ENCODE results near the gene ATXN1. TPM values are rescaled to one million over a fixed set of nuclear protein-coding genes. Genes with fewer than 3 reads are reported as not detected.

ATXN1 gene
- polyA plus RNA-seq, 1 donor (not counting 4 experiments of a cell fraction or from before 2014, with no cell fraction given): 9.7 TPM

DNA sequence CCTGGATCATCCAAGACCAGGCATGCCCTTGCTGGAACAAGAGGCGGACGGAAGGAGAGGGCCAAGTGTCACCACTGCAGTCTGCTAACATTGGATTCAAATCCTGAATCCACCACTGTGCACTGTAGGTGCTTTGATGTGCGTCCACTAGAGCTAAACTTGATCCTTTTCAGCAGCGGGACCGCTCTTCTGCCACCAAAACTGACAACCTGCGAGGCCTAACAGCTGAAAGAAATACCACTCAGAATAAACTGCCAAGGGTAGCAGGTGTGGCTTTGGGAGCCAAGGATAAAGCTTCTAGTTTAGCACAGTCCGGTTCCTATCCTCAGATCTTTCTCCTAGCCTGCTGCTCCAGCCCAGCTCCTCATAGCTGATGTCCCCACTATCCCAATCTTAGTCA, 108.0 kb downstream of the ATXN1 start:
- H3K4me3 ChIP-seq (ENCODE audit: control insufficient read depth in 2 of 3, extremely low read depth in 1 of 3, insufficient read depth in 2 of 3, low read depth in 1 of 3, low read length in 3 of 3): no peak overlapping the region
- H3K9ac ChIP-seq (ENCODE audit: control insufficient read depth, extremely low read depth, insufficient read depth, low read length): no peak overlapping the region
- peaks cover 4 to 8% of the 10 kb centered on the region in 2 experiments for H3K36me3 ChIP-seq (ENCODE audit: control insufficient read depth in 2 of 2, extremely low read depth in 1 of 2, insufficient read depth in 2 of 2, low read length in 2 of 2)
- no peak overlapping the region for H3K27ac ChIP-seq (ENCODE audit: control insufficient read depth, insufficient read depth, low read length)
- no peaks in the 10 kb centered on the region for H3K27me3 ChIP-seq (ENCODE audit: control insufficient read depth, extremely low read depth, insufficient read depth, low read length)
- FAIRE-seq (no peak), DNase-seq (ENCODE audit: low read depth, low spot score) (no peak)
- TF ChIP-seq, protein P1, sequence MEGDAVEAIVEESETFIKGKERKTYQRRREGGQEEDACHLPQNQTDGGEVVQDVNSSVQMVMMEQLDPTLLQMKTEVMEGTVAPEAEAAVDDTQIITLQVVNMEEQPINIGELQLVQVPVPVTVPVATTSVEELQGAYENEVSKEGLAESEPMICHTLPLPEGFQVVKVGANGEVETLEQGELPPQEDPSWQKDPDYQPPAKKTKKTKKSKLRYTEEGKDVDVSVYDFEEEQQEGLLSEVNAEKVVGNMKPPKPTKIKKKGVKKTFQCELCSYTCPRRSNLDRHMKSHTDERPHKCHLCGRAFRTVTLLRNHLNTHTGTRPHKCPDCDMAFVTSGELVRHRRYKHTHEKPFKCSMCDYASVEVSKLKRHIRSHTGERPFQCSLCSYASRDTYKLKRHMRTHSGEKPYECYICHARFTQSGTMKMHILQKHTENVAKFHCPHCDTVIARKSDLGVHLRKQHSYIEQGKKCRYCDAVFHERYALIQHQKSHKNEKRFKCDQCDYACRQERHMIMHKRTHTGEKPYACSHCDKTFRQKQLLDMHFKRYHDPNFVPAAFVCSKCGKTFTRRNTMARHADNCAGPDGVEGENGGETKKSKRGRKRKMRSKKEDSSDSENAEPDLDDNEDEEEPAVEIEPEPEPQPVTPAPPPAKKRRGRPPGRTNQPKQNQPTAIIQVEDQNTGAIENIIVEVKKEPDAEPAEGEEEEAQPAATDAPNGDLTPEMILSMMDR (optimal IDR thresholded peaks at IDR 0.05 in 1 of 3, IDR thresholded peaks at IDR 0.05 in 1 of 3, conservative IDR thresholded peaks at IDR 0.05 in 1 of 3; ENCODE audit: extremely low read depth in 1 of 3, insufficient read depth in 2 of 3, low read length in 3 of 3): no peak
- no peak for TF ChIP-seq EZH2 (IDR thresholded peaks at IDR 0.05; ENCODE audit: low read length)
- dilution Hi-C loops (cut with MboI; ENCODE audit: extremely low pct_ligation_motif_present, low sequenced_read_pairs): no loop called here
- H3K4me2 ChIP-seq (ENCODE audit: control insufficient read depth, extremely low read depth, insufficient read depth, low read depth, low read length): peak overlapping the region; percentile 86
- H3K9me3 ChIP-seq (ENCODE audit: control insufficient read depth, low read depth, low read length): no peaks in the 10 kb centered on the region
- H3K79me2 ChIP-seq (ENCODE audit: control insufficient read depth, insufficient read depth, low read length): no peaks in the 10 kb centered on the region
- no peaks in the 10 kb centered on the region for H4K20me1 ChIP-seq (ENCODE audit: control insufficient read depth, extremely low read depth, insufficient read depth, low read length)
- H2AFZ ChIP-seq (ENCODE audit: control insufficient read depth, low read length): no peak overlapping the region
- peaks cover 2% of the 10 kb centered on the region for H3K9me1 ChIP-seq (ENCODE audit: control insufficient read depth, extremely low read depth, insufficient read depth, low read length)
- peaks cover 24% of the 10 kb centered on the region for H3K4me1 ChIP-seq (ENCODE audit: control insufficient read depth, extremely low read depth, insufficient read depth, low read length)

DNA sequence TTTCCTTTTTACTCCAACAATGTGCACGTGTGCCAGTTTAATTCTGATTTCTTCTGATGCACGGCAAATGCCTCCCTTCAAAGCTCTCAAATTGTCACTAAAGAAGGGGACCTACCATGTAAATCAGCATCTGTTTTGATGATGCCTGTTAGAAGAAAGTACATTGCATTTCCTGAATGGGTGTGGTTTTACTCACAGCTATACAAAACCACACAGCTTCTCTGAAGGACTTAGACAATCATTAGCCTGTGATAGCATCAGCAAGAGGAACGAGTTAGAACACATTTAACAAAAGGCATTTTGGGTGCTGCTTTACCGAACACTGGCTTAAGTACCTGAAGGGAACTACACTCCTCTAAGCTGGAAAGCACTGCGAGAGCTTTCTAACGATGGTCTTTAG, 109.4 kb downstream of the ATXN1 start:
- H3K4me3 ChIP-seq (ENCODE audit: control insufficient read depth in 2 of 3, extremely low read depth in 1 of 3, insufficient read depth in 2 of 3, low read depth in 1 of 3, low read length in 3 of 3): peak overlapping the region in 2 of 3 experiments; percentile 29 to 32
- peaks cover 24% of the 10 kb centered on the region for H3K4me1 ChIP-seq (ENCODE audit: control insufficient read depth, extremely low read depth, insufficient read depth, low read length)
- no peaks in the 10 kb centered on the region for H3K27me3 ChIP-seq (ENCODE audit: control insufficient read depth, extremely low read depth, insufficient read depth, low read length)
- H3K36me3 ChIP-seq (ENCODE audit: control insufficient read depth in 2 of 2, extremely low read depth in 1 of 2, insufficient read depth in 2 of 2, low read length in 2 of 2): peaks cover 4 to 5% of the 10 kb centered on the region in 2 experiments
- H3K9me3 ChIP-seq (ENCODE audit: control insufficient read depth, low read depth, low read length): no peaks in the 10 kb centered on the region
- H3K9ac ChIP-seq (ENCODE audit: control insufficient read depth, extremely low read depth, insufficient read depth, low read length): peak overlapping the region; percentile 48
- TF ChIP-seq, protein P1 (optimal IDR thresholded peaks at IDR 0.05 in 1 of 3, IDR thresholded peaks at IDR 0.05 in 1 of 3, conservative IDR thresholded peaks at IDR 0.05 in 1 of 3; ENCODE audit: extremely low read depth in 1 of 3, insufficient read depth in 2 of 3, low read length in 3 of 3): no peak
- TF ChIP-seq EZH2 (IDR thresholded peaks at IDR 0.05; ENCODE audit: low read length): no peak
- dilution Hi-C loops (cut with MboI; ENCODE audit: extremely low pct_ligation_motif_present, low sequenced_read_pairs): no loop called here
- H2AFZ ChIP-seq (ENCODE audit: control insufficient read depth, low read length): peak overlapping the region; percentile 58
- H3K27ac ChIP-seq (ENCODE audit: control insufficient read depth, insufficient read depth, low read length): peak overlapping the region; percentile 68
- DNase-seq (ENCODE audit: low read depth, low spot score): no peak
- peak overlapping the region; percentile 86 for H3K4me2 ChIP-seq (ENCODE audit: control insufficient read depth, extremely low read depth, insufficient read depth, low read depth, low read length)
- no peaks in the 10 kb centered on the region for H3K79me2 ChIP-seq (ENCODE audit: control insufficient read depth, insufficient read depth, low read length)
- FAIRE-seq: peak; percentile 96
- H3K9me1 ChIP-seq (ENCODE audit: control insufficient read depth, extremely low read depth, insufficient read depth, low read length): peaks cover 2% of the 10 kb centered on the region
- no peaks in the 10 kb centered on the region for H4K20me1 ChIP-seq (ENCODE audit: control insufficient read depth, extremely low read depth, insufficient read depth, low read length)

All from keratinocyte (primary cell).